ENCODE measurements around the gene THYN1. TPM values are rescaled to one million over a fixed set of nuclear protein-coding genes. Genes with fewer than 3 reads are reported as not detected.

The THYN1 gene
- total RNA-seq, 4 donors from 2014 or later = 16.1 to 39.3 (median 33.2) TPM

- no peak for DNase-seq
- H3K36me3 ChIP-seq = no peaks in the 10 kb centered on the region
- in situ Hi-C loops (cut with MboI; ENCODE audit: low pct_ligation_motif_present in 1 of 4, low pct_unique_long_range_greater_than_20kb in 1 of 4, low sequenced_read_pairs in 3 of 4) (no loop called here), intact Hi-C loops (cut with DNase I; ENCODE audit: low total_unique reads) (no loop called here)
- H3K9me3 ChIP-seq = no peaks in the 10 kb centered on the region
- WGBS, 2 donors (ENCODE audit: low coverage in 1 of 2) = 96% methylated on average over 3 of the region's 3 CpGs
- H3K4me1 ChIP-seq = no peaks in the 10 kb centered on the region
- TF ChIP-seq POLR2AphosphoS5 (IDR thresholded peaks at IDR 0.05) (no peak), EP300 (IDR thresholded peaks at IDR 0.05; ENCODE audit: low read depth) (no peak), POLR2A (IDR thresholded peaks at IDR 0.05) (no peak)
- TF ChIP-seq, protein P1, sequence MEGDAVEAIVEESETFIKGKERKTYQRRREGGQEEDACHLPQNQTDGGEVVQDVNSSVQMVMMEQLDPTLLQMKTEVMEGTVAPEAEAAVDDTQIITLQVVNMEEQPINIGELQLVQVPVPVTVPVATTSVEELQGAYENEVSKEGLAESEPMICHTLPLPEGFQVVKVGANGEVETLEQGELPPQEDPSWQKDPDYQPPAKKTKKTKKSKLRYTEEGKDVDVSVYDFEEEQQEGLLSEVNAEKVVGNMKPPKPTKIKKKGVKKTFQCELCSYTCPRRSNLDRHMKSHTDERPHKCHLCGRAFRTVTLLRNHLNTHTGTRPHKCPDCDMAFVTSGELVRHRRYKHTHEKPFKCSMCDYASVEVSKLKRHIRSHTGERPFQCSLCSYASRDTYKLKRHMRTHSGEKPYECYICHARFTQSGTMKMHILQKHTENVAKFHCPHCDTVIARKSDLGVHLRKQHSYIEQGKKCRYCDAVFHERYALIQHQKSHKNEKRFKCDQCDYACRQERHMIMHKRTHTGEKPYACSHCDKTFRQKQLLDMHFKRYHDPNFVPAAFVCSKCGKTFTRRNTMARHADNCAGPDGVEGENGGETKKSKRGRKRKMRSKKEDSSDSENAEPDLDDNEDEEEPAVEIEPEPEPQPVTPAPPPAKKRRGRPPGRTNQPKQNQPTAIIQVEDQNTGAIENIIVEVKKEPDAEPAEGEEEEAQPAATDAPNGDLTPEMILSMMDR (IDR thresholded peaks at IDR 0.05) = no peak
- H3K4me3 ChIP-seq = no peak overlapping the region
- no peaks in the 10 kb centered on the region for H3K27me3 ChIP-seq
- H3K27ac ChIP-seq = no peak overlapping the region
These were observed 36.3 kb downstream of the THYN1 start for GRCh38 chr11:134216816-134217215.

GRCh38 chr11:134215836-134216235 lies 37.3 kb downstream of the THYN1 start:
- TF ChIP-seq, protein P1 (IDR thresholded peaks at IDR 0.05) = no peak
- TF ChIP-seq POLR2A (IDR thresholded peaks at IDR 0.05) (no peak), POLR2AphosphoS5 (IDR thresholded peaks at IDR 0.05) (no peak), EP300 (IDR thresholded peaks at IDR 0.05; ENCODE audit: low read depth) (no peak)
- in situ Hi-C loops (cut with MboI; ENCODE audit: low pct_ligation_motif_present in 1 of 4, low pct_unique_long_range_greater_than_20kb in 1 of 4, low sequenced_read_pairs in 3 of 4) (no loop called here), intact Hi-C loops (cut with DNase I; ENCODE audit: low total_unique reads) (no loop called here)
- DNase-seq = no peak
- Histone ChIP-seq H3K4me1 (no peaks in the 10 kb centered on the region), H3K4me3 (no peak overlapping the region), H3K9me3 (no peaks in the 10 kb centered on the region), H3K36me3 (no peaks in the 10 kb centered on the region), H3K27ac (no peak overlapping the region), H3K27me3 (no peaks in the 10 kb centered on the region)
- WGBS, 2 donors (ENCODE audit: low coverage in 1 of 2) = 88 to 92% methylated on average over 7 of the region's 7 CpGs

- 83 to 88% methylated on average over 15 to 16 of the region's 16 CpGs for WGBS, 2 donors (ENCODE audit: low coverage in 1 of 2)
- peak; percentile 47 for DNase-seq
- H3K4me3 ChIP-seq = no peak overlapping the region
- no peaks in the 10 kb centered on the region for H3K27me3 ChIP-seq
- no peaks in the 10 kb centered on the region for H3K4me1 ChIP-seq
- TF ChIP-seq POLR2A (IDR thresholded peaks at IDR 0.05) (no peak), POLR2AphosphoS5 (IDR thresholded peaks at IDR 0.05) (no peak)
- TF ChIP-seq, protein P1 (IDR thresholded peaks at IDR 0.05) = peak; percentile 58 to 80 (median 70)
- H3K9me3 ChIP-seq = no peaks in the 10 kb centered on the region
- intact Hi-C loops (cut with DNase I; ENCODE audit: low total_unique reads) (no loop called here), in situ Hi-C loops (cut with MboI; ENCODE audit: low pct_ligation_motif_present in 1 of 4, low pct_unique_long_range_greater_than_20kb in 1 of 4, low sequenced_read_pairs in 3 of 4) (no loop called here)
- H3K36me3 ChIP-seq = peaks cover 0 to 34% (median 6%) of the 10 kb centered on the region in 4 donors
- H3K27ac ChIP-seq = no peak overlapping the region
These were observed 45.5 kb downstream of the THYN1 start for GRCh38 chr11:134207538-134208239.

DNA sequence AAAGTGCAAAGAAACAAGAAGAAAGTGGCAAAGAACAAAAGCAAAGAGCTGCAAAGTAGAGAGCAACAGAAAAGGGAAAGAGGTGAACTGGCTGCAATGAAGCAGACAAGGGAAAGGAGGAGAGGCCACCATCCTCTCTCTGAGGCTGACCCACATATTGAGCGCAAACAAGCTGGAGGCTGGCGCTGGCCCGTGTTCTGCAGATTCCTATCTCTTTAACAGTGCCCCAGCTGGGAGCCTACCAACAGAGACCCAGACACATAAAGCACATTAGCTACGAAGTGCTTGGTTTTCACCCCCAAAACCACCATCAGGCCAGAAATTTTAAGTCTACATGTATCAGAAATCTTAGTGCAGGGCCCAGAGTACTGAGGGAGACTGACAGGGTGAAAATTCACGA lies 47.0 kb downstream of the THYN1 start:
- in situ Hi-C loops (cut with MboI; ENCODE audit: low pct_ligation_motif_present in 1 of 4, low pct_unique_long_range_greater_than_20kb in 1 of 4, low sequenced_read_pairs in 3 of 4) (no loop called here), intact Hi-C loops (cut with DNase I; ENCODE audit: low total_unique reads) (no loop called here)
- no peaks in the 10 kb centered on the region for H3K4me1 ChIP-seq
- no peaks in the 10 kb centered on the region for H3K9me3 ChIP-seq
- peaks cover 0 to 44% (median 12%) of the 10 kb centered on the region in 4 donors for H3K36me3 ChIP-seq
- DNase-seq = no peak
- no peak for TF ChIP-seq POLR2A (IDR thresholded peaks at IDR 0.05)
- TF ChIP-seq, protein P1 (IDR thresholded peaks at IDR 0.05) = no peak
- TF ChIP-seq POLR2AphosphoS5 (IDR thresholded peaks at IDR 0.05) = no peak
- no peak for TF ChIP-seq EP300 (IDR thresholded peaks at IDR 0.05; ENCODE audit: low read depth)
- no peak overlapping the region for H3K27ac ChIP-seq
- H3K4me3 ChIP-seq = no peak overlapping the region
- no peaks in the 10 kb centered on the region for H3K27me3 ChIP-seq
- WGBS, 2 donors (ENCODE audit: low coverage in 1 of 2) = 90 to 91% methylated on average over 2 to 5 of the region's 5 CpGs

All from transverse colon (tissue), 4 donors.